A549 treated with dexamethasone at 1 μM for 4 hours (cell line): ENCODE results near the gene ITGAE. TPM values are rescaled to one million over a fixed set of nuclear protein-coding genes. Genes with fewer than 3 reads are reported as not detected.

Experiments
- total RNA-seq: library from RNA; stranded (reverse); fragments of 200-300 nt; extraction: Qiagen RNA extraction; gene quantifications from 5 replicates; pipeline ENCODE4 v1.2.3, GENCODE V29; 2022

Gene ITGAE, protein sequence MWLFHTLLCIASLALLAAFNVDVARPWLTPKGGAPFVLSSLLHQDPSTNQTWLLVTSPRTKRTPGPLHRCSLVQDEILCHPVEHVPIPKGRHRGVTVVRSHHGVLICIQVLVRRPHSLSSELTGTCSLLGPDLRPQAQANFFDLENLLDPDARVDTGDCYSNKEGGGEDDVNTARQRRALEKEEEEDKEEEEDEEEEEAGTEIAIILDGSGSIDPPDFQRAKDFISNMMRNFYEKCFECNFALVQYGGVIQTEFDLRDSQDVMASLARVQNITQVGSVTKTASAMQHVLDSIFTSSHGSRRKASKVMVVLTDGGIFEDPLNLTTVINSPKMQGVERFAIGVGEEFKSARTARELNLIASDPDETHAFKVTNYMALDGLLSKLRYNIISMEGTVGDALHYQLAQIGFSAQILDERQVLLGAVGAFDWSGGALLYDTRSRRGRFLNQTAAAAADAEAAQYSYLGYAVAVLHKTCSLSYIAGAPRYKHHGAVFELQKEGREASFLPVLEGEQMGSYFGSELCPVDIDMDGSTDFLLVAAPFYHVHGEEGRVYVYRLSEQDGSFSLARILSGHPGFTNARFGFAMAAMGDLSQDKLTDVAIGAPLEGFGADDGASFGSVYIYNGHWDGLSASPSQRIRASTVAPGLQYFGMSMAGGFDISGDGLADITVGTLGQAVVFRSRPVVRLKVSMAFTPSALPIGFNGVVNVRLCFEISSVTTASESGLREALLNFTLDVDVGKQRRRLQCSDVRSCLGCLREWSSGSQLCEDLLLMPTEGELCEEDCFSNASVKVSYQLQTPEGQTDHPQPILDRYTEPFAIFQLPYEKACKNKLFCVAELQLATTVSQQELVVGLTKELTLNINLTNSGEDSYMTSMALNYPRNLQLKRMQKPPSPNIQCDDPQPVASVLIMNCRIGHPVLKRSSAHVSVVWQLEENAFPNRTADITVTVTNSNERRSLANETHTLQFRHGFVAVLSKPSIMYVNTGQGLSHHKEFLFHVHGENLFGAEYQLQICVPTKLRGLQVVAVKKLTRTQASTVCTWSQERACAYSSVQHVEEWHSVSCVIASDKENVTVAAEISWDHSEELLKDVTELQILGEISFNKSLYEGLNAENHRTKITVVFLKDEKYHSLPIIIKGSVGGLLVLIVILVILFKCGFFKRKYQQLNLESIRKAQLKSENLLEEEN
- total RNA-seq, result 70.0 to 94.6 TPM (median 73.3 TPM) in 5 replicates

DNA sequence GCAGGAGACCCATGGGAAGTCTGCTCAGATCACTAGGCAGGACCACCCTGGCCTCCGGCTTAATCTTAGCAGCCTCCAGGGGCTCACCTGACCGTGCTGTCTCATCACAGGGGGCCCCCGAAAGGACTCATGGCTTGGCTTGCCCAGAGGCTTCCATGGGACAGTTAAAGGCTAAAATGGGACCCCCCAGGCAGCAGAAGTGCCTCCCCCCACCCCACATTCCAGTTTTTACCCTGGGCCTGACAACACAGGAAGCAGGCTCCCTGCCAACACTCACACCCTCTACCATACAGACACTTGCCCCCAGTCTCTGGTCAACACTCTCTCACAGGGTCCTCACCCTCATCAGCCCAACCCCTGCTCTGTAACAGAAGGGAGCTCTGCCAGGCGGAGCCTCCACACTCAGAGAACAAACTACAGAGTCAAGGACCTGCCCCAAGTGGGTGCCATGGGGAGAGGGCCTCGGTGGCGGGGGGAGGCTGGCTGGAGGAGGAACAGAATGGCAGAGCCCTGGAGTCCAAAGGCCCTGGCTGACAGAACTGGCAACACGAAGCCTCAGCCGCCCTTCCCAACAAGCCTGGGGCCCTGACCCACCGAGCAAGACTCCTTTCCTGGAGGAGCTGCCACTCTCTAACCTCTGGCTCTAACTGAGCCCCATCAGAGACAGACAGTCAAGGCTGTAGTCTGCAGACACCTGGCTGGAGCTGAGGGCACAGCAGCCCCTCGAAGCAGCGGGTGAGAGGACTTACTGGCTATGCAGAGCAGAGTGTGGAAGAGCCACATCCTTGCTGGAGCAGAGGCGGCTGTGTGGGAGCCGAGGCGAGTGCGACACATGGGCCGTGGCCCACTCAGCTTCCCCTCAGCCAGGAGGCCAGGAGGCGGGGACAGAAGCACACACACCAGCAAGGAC, at the start of gene ITGAE:
Gene ITGAE (minus strand): TSS at position 827 of the 910 bp plus-strand sequence. CDS start 44 bp downstream, at position 783.

DNA sequence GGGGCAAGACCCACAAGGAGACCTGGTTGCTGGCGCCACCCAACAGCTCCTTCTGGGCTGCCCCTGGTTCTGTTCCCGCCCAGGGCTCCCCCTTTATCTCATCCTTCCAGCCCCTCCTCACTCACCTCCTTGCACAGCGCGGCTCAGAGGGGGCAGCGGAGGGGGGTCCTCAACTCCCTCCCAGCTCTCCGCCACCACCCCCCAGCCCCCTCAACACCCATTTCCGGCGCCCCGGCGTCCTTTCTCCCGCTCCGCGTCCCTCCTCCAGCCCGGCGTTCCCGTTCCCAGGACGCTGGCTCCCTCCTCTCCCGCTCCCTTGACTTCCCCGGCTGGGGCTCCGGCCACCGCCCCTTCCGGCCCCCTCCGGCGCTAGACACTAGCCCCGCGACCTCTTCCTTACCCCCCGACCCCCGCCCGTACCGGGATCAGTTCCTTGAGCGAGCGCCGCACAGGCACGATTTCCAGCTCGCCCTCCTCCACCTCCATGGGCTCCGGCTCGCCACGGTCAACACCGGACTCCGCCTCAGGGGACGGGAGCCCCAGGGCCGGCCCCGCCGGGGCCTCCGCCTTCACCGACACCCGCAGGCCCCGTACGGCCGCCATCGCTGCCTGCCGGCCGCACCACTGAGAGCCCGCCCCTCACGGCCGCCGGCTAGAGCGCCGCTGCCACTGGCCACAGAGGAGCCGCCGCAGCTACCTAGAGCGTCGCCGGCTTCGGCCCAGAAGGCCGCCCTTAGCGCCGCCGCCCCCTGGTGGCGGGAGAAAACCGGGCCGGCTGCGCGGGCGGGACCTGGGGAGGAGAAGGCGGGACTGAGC, 44.8 kb upstream of the ITGAE start, which contains the start of gene NCBP3:
Gene NCBP3 (minus strand): TSS at position 626 of the 816 bp plus-strand sequence. CDS start 23 bp downstream, at position 603.

DNA sequence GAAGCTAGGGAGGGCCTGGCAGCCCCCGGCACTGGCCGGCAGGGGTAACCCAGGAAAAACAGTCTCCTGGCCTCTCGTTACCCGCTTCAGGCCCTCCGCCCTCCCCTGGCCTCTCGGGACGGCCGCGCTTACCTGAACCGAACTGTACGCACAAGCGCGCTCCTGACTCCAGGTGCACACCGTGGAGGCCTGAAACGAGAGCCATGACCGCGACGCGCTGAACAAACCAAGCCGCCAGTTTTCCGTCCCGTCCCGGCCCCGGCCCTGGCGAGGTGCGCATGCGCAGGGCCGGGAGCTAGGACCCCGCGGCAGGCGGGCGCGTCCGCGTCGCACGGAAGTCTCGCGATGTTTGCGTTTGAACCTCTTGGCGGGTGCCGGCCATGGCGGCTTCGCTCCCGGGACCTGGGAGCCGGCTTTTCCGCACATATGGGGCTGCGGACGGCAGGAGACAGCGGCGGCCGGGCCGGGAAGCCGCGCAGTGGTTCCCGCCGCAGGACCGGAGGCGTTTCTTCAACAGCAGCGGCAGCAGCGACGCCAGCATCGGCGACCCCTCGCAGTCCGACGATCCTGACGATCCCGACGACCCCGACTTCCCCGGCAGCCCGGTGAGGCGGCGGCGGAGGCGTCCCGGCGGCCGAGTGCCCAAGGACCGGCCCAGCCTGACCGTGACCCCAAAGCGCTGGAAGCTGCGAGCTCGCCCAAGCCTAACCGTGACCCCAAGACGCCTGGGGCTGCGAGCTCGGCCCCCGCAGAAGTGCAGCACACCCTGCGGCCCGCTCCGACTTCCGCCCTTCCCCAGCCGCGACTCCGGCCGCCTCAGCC, 77.2 kb downstream of the ITGAE start, which contains the start of gene HASPIN:
Gene HASPIN (plus strand): TSS at position 348 of the 822 bp plus-strand sequence. CDS start 33 bp downstream, at position 381.

DNA sequence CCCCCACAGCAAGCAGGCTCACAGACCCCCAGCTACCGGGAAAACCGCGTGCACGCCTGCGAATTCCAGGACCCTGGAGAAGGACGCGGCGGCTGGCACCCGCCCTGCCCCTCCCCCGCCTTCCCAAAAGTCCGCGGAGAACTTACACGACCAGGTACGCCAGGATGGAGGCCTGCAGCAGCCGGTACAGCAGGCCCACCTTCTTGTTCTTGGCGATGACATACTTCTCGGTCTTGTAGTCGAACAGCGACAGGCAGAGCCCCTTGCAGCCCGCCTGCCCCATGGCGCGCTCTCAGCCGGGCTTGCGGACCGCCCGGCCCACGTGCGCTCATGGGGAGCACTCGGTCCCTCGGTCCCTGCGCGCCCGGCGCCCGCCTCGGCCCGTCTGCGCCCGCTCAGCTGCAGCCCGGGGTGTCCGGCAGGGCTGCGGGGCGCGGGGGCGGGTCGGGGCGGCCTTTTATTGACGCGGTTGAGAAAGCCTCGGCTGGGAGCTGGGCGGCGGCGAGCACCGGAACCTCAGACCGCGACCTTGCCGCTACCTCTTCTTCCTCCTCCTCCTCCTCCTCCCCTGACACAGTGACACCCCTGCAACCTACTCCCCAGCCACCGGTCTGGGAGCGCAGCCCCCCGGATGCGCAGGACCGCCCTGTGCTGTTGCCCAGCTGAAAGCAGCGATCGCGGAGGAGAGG, 105.1 kb downstream of the ITGAE start, which contains the start of gene P2RX5:
Gene P2RX5 (minus strand): TSS at position 433 of the 689 bp plus-strand sequence. CDS start 150 bp downstream, at position 283.

DNA sequence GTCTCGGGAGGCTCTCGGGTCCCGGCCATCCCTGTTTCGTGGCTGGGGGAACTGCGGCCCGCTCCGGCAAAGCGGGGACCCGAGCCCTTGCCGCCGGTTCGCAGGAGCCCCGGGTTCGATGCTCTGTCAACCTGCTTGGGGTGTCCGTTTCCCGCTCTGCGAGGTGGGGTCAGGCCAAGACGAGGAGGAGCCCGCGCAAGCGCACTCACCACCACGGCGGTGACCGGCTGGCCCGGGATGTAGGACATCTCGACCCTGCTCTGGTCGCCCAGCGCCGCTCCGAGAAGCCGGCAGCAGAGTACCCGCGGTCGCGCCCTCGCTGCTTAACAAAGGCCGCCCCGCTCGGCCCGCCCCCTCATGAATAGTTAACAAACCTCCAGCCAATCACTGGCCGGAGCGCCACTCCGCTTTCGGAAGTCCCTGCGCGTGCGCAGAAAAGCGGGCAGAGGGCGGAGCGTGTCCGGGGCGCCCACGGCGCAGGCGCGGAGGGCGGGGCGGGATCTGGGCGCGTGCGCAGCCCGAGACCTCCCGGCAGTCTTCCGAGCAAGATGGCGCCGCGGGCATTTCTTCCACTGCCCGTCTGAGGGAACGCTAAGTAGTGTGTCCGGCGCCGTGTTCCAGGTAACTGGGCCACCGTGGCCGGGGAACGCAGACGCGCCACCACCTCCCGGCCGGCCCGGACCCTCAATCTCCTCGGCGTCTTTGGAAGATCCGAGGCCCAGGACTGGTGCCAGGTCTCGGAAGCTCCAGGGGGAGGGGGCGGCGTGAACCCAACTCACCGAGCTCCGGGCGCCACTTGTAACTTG, 132.5 kb downstream of the ITGAE start, which contains the start of the genes EMC6 and TAX1BP3:
Gene EMC6 (plus strand): TSS at position 534 of the 806 bp plus-strand sequence. CDS start 335 bp downstream, outside the sequence.
Gene TAX1BP3 (minus strand): TSS at position 300 of the 806 bp plus-strand sequence. CDS start 52 bp downstream, at position 248.

Other genes starting within 250 kb of the ITGAE start
- gene TRPV3, start 243.4 kb downstream of the ITGAE start, total RNA-seq, result 0.19 to 0.38 TPM (median 0.32 TPM) in 5 replicates
- gene TRPV1, start 191.8 kb downstream of the ITGAE start, total RNA-seq, result 2.1 to 5.5 TPM (median 3.9 TPM) in 5 replicates
- gene SHPK, start 164.9 kb downstream of the ITGAE start, total RNA-seq, result 11.0 to 17.3 TPM (median 16.0 TPM) in 5 replicates
- 11.4 to 15.0 TPM (median 13.7 TPM) in 5 replicates for gene CTNS, start 164.4 kb downstream of the ITGAE start, total RNA-seq
- gene TAX1BP3, start 132.6 kb downstream of the ITGAE start, total RNA-seq, result 285 to 336 TPM (median 323 TPM) in 5 replicates
- gene EMC6, start 132.4 kb downstream of the ITGAE start, total RNA-seq, result 112 to 157 TPM (median 148 TPM) in 5 replicates
- 16.9 to 25.6 TPM (median 24.9 TPM) in 5 replicates for gene P2RX5, start 105.0 kb downstream of the ITGAE start, total RNA-seq
- 14.2 to 15.6 TPM (median 15.2 TPM) in 5 replicates for gene HASPIN, start 77.3 kb downstream of the ITGAE start, total RNA-seq
- 27.0 to 33.1 TPM (median 32.2 TPM) in 5 replicates for gene NCBP3, start 45.1 kb upstream of the ITGAE start, total RNA-seq
- gene CAMKK1, start 91.9 kb upstream of the ITGAE start, total RNA-seq, result 25.6 to 28.8 TPM (median 28.2 TPM) in 5 replicates
- gene P2RX1, start 115.3 kb upstream of the ITGAE start, total RNA-seq, result 0.02 to 0.04 TPM in 2 of 5 replicates, not detected in the others
- gene ATP2A3, start 163.2 kb upstream of the ITGAE start, total RNA-seq, result 3.3 to 6.7 TPM (median 5.2 TPM) in 5 replicates